H9 (cell line): ENCODE data around the gene DARS1. TPM values are rescaled to one million over a fixed set of nuclear protein-coding genes. Genes with fewer than 3 reads are reported as not detected.
A peak's percentile ranks its signal among the peaks of the same experiment; 100 is the strongest.

Source experiments
- DNase-seq: peaks from one replicate; pipeline ENCODE4 v3.0.0-alpha.2; 2017
- H2AFZ ChIP-seq: one replicate; pipeline ENCODE4 v1.6.1; 2013; ENCODE audit warnings: mild to moderate bottlenecking, low read length, control low read depth, moderate library complexity
- H2AK5ac ChIP-seq: 2 replicates; pipeline ENCODE4 v1.6.1; 2013; ENCODE audit warnings: low read length, control low read depth, mixed read lengths; ENCODE audit not compliant: insufficient read length
- H2BK120ac ChIP-seq: one replicate; pipeline ENCODE4 v1.6.1; 2013; ENCODE audit warnings: low read depth, mild to moderate bottlenecking, low read length, control low read depth, inconsistent platforms; ENCODE audit not compliant: poor library complexity, severe bottlenecking
- H2BK12ac ChIP-seq: 2 replicates; pipeline ENCODE4 v1.6.1; 2013; ENCODE audit warnings: low read length, control low read depth, mixed read lengths, low read depth; ENCODE audit not compliant: insufficient read length
- H2BK15ac ChIP-seq: 2 replicates; pipeline ENCODE4 v1.6.1; 2013; ENCODE audit warnings: low read depth, low read length, control low read depth
- H2BK20ac ChIP-seq: one replicate; pipeline ENCODE4 v1.6.1; 2013; ENCODE audit warnings: low read depth, mild to moderate bottlenecking, low read length, control low read depth, inconsistent platforms; ENCODE audit not compliant: poor library complexity, severe bottlenecking
- H2BK5ac ChIP-seq: 2 replicates; pipeline ENCODE4 v1.6.1; 2013; ENCODE audit warnings: low read length, control low read depth, mixed read lengths; ENCODE audit not compliant: insufficient read length
- H3K14ac ChIP-seq: 2 replicates; pipeline ENCODE4 v1.6.1; 2013; ENCODE audit warnings: low read length, control low read depth; ENCODE audit not compliant: insufficient read depth
- H3K18ac ChIP-seq: 2 replicates; pipeline ENCODE4 v1.6.1; 2013; ENCODE audit warnings: low read depth, mild to moderate bottlenecking, mixed read lengths, low read length, control low read depth; ENCODE audit not compliant: insufficient read length
- H3K23ac ChIP-seq: 2 replicates; pipeline ENCODE4 v1.6.1; 2013; ENCODE audit warnings: low read length, control low read depth, mixed read lengths, low read depth; ENCODE audit not compliant: insufficient read length
- H3K23me2 ChIP-seq: 2 replicates; pipeline ENCODE4 v1.6.1; 2013; ENCODE audit warnings: low read depth, mild to moderate bottlenecking, mixed read lengths, low read length, control low read depth; ENCODE audit not compliant: insufficient read length, poor library complexity, severe bottlenecking
- H3K27ac ChIP-seq: 2 replicates; pipeline ENCODE4 v1.5.1; 2013; ENCODE audit warnings: low read length, control low read depth, mixed read lengths, low read depth; ENCODE audit not compliant: insufficient read length
- H3K27me3 ChIP-seq: 2 replicates; pipeline ENCODE4 v1.6.1; 2013; ENCODE audit warnings: low read length, control low read depth, inconsistent platforms; ENCODE audit not compliant: insufficient read depth
- H3K4ac ChIP-seq: 2 replicates; pipeline ENCODE4 v1.6.1; 2013; ENCODE audit warnings: low read depth, mild to moderate bottlenecking, control low read depth, inconsistent platforms, low read length, moderate library complexity
- H3K4me1 ChIP-seq: 2 replicates; pipeline ENCODE4 v1.6.1; 2013; ENCODE audit warnings: low read length, control low read depth, inconsistent platforms; ENCODE audit not compliant: insufficient read depth
- H3K4me2 ChIP-seq: 2 replicates; pipeline ENCODE4 v1.6.1; 2013; ENCODE audit warnings: low read length, control low read depth, mixed read lengths; ENCODE audit not compliant: insufficient read length, insufficient read depth
- H3K56ac ChIP-seq: 2 replicates; pipeline ENCODE4 v1.6.1; 2013; ENCODE audit warnings: low read depth, mild to moderate bottlenecking, mixed read lengths, low read length, control low read depth; ENCODE audit not compliant: insufficient read length
- H3K79me1 ChIP-seq: 2 replicates; pipeline ENCODE4 v1.6.1; 2013; ENCODE audit warnings: low read depth, mild to moderate bottlenecking, moderate library complexity, low read length, control low read depth, inconsistent platforms; ENCODE audit not compliant: insufficient read depth, poor library complexity, severe bottlenecking
- H3K79me2 ChIP-seq: 2 replicates; pipeline ENCODE4 v1.6.1; 2013; ENCODE audit warnings: low read length, control low read depth, inconsistent platforms; ENCODE audit not compliant: insufficient read depth
- H3K9ac ChIP-seq: 2 replicates; pipeline ENCODE4 v1.6.1; 2013; ENCODE audit warnings: low read length, control low read depth, mixed read lengths; ENCODE audit not compliant: insufficient read length; ENCODE audit errors: extremely low read depth
- H3K9me3 ChIP-seq: one replicate; pipeline ENCODE4 v1.6.1; 2013; ENCODE audit warnings: low read depth, low read length, inconsistent platforms; ENCODE audit not compliant: control insufficient read depth
- H3T11ph ChIP-seq: one replicate; pipeline ENCODE4 v1.6.1; 2013; ENCODE audit warnings: mild to moderate bottlenecking, low read length, control low read depth, inconsistent platforms
- H4K20me1 ChIP-seq: one replicate; pipeline ENCODE4 v1.6.1; 2013; ENCODE audit not compliant: control insufficient read depth, insufficient read length, insufficient read depth
- H4K5ac ChIP-seq: 2 replicates; pipeline ENCODE4 v1.6.1; 2013; ENCODE audit warnings: low read depth, mild to moderate bottlenecking, mixed read lengths, low read length, control low read depth; ENCODE audit not compliant: insufficient read length
- H4K8ac ChIP-seq: replicated peaks from 2 replicates; pipeline ENCODE4 v1.6.1; 2013; ENCODE audit warnings: low read length, control low read depth, mixed read lengths, low read depth; ENCODE audit not compliant: insufficient read length
- H4K91ac ChIP-seq: 2 replicates; pipeline ENCODE4 v1.6.1; 2013; ENCODE audit warnings: low read depth, mild to moderate bottlenecking, moderate library complexity, mixed read lengths, low read length, control low read depth; ENCODE audit not compliant: insufficient read length
- H3K27ac Mint-ChIP-seq, 3 experiments: 2 replicates in 2 of 3; 3 replicates in 1 of 3; pipeline ENCODE4 v1.8.0; 2020 to 2021; ENCODE audit warnings: mixed read lengths in 3 of 3, mild to moderate bottlenecking in 1 of 3, moderate library complexity in 1 of 3
- H3K27me3 Mint-ChIP-seq: 2 replicates; pipeline ENCODE4 v1.8.0; 2021; ENCODE audit warnings: low read depth, mild to moderate bottlenecking, moderate library complexity, mixed read lengths
- H3K36me3 Mint-ChIP-seq, 3 experiments: 2 replicates in 2 of 3; 3 replicates in 1 of 3; pipeline ENCODE4 v1.8.0; 2020 to 2021; ENCODE audit warnings: low read depth in 3 of 3, mixed read lengths in 3 of 3; ENCODE audit not compliant: insufficient read depth in 1 of 3
- H3K4me1 Mint-ChIP-seq, 2 experiments: 2 replicates each; pipeline ENCODE4 v1.8.0; 2020; ENCODE audit warnings: mixed read lengths in 2 of 2
- H3K4me3 Mint-ChIP-seq, 2 experiments: 2 replicates in 1 of 2; 3 replicates in 1 of 2; pipeline ENCODE4 v1.8.0; 2020 to 2021; ENCODE audit warnings: mild to moderate bottlenecking in 2 of 2, mixed read lengths in 2 of 2, moderate library complexity in 1 of 2
- H3K9me3 Mint-ChIP-seq, 2 experiments: 2 replicates in 1 of 2; 3 replicates in 1 of 2; pipeline ENCODE4 v1.8.0; 2020; ENCODE audit warnings: mild to moderate bottlenecking in 2 of 2, mixed read lengths in 2 of 2, moderate library complexity in 1 of 2
- WGBS: extraction: QIAGEN DNeasy Blood & Tissue Kit; methylation state at CpG from one replicate; pipeline ENCODE4 v1.1.7; 2013; ENCODE audit warnings: missing lambda C conversion rate, low lambda C conversion rate, mixed read lengths; ENCODE audit not compliant: insufficient read length; ENCODE audit errors: extremely low coverage; 5-methylcytosine and 5-hydroxymethylcytosine counted together
- total RNA-seq: library from RNA; stranded (reverse); gene quantifications from 2 replicates; pipeline ENCODE4 v1.2.1, GENCODE V29; 2021
- TF ChIP-seq, protein P1 (sequence below): fragments of 200-600 bp; sonication (generic); conservative IDR thresholded peaks from 3 replicates; pipeline ENCODE4 v1.8.0; 2021; ENCODE audit warnings: antibody characterized with exemption, mild to moderate bottlenecking

DARS1 gene
- total RNA-seq, 1 experiment from 2014 or later = 117 TPM

GRCh38 chr2:136014411-136014810 is 29.0 kb upstream of the DARS1 start:
- H3K36me3 Mint-ChIP-seq = no peaks in the 10 kb centered on the region
- no peak overlapping the region for H2AK5ac ChIP-seq
- H2BK120ac ChIP-seq = no peak overlapping the region
- no peak overlapping the region for H3K9ac ChIP-seq
- H3K56ac ChIP-seq = no peak overlapping the region
- TF ChIP-seq, protein P1, sequence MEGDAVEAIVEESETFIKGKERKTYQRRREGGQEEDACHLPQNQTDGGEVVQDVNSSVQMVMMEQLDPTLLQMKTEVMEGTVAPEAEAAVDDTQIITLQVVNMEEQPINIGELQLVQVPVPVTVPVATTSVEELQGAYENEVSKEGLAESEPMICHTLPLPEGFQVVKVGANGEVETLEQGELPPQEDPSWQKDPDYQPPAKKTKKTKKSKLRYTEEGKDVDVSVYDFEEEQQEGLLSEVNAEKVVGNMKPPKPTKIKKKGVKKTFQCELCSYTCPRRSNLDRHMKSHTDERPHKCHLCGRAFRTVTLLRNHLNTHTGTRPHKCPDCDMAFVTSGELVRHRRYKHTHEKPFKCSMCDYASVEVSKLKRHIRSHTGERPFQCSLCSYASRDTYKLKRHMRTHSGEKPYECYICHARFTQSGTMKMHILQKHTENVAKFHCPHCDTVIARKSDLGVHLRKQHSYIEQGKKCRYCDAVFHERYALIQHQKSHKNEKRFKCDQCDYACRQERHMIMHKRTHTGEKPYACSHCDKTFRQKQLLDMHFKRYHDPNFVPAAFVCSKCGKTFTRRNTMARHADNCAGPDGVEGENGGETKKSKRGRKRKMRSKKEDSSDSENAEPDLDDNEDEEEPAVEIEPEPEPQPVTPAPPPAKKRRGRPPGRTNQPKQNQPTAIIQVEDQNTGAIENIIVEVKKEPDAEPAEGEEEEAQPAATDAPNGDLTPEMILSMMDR = no peak
- H3K23me2 ChIP-seq = no peaks in the 10 kb centered on the region
- H3K79me1 ChIP-seq = no peaks in the 10 kb centered on the region
- H2AFZ ChIP-seq = no peak overlapping the region
- H2BK5ac ChIP-seq = no peak overlapping the region
- no peaks in the 10 kb centered on the region for H3K9me3 Mint-ChIP-seq
- H3K4me1 Mint-ChIP-seq = peaks cover 16 to 18% of the 10 kb centered on the region in 2 experiments
- no peak for DNase-seq
- H3T11ph ChIP-seq = no peak overlapping the region
- H3K23ac ChIP-seq = no peak overlapping the region
- H3K79me2 ChIP-seq = no peaks in the 10 kb centered on the region
- H2BK15ac ChIP-seq = no peak overlapping the region
- H3K27me3 ChIP-seq = no peaks in the 10 kb centered on the region; the same call in 1 of the 2 replicates
- H3K4me1 ChIP-seq = peaks cover 4% of the 10 kb centered on the region; the same call in 1 of the 2 replicates
- H4K5ac ChIP-seq = no peak overlapping the region
- no peak overlapping the region for H3K4me2 ChIP-seq
- no peak overlapping the region for H2BK12ac ChIP-seq
- H3K18ac ChIP-seq = no peak overlapping the region
- H3K14ac ChIP-seq = no peak overlapping the region
- no peak overlapping the region for H3K27ac ChIP-seq
- H4K91ac ChIP-seq = no peak overlapping the region
- H3K4ac ChIP-seq = no peak overlapping the region
- no peaks in the 10 kb centered on the region for H3K9me3 ChIP-seq
- H2BK20ac ChIP-seq = no peak overlapping the region
- no peak overlapping the region for H3K4me3 Mint-ChIP-seq
- no peaks in the 10 kb centered on the region for H3K27me3 Mint-ChIP-seq
- no peaks in the 10 kb centered on the region for H4K20me1 ChIP-seq
- H4K8ac ChIP-seq = no peak overlapping the region
- peak overlapping the region in 1 of 3 experiments; percentile 95; a peak in 3 of 7 replicates for H3K27ac Mint-ChIP-seq
- WGBS = no CpG with 5 or more reads among the region's 2 CpGs
